Psoas muscle (tissue), 8 donors: Measurements from ENCODE around the gene PACRG. TPM values are rescaled to one million over a fixed set of nuclear protein-coding genes. Genes with fewer than 3 reads are reported as not detected.
"Not testable (repeated sequence)": the region's sequence is repeated elsewhere in the genome, so short reads cannot be mapped to it uniquely, and the experiment has no call there.

ENCODE experiments used
- ATAC-seq, 4 donors: fragments of 200-7000 bp; cut with Tn5 transposase; one replicate each; pipeline ENCODE4 v1.9.1; 2020; ENCODE audit warnings: moderate library complexity in 3 of 4, mild to moderate bottlenecking in 2 of 4
- DNase-seq, 2 donors: peaks; one replicate each; pipeline ENCODE4 v3.0.0-alpha.2; 2020
- H3K27ac ChIP-seq: fragments of 200-600 bp; one replicate; pipeline ENCODE4 v1.8.0; 2022
- H3K27me3 ChIP-seq, 3 donors: fragments of 200-600 bp in 1 of 3; one replicate each; pipeline versions ENCODE4 v1.6.1 to v1.8.0; 2013 to 2022; ENCODE audit warnings: low read length in 2 of 3, mild to moderate bottlenecking in 2 of 3, moderate library complexity in 1 of 3; ENCODE audit not compliant: insufficient read depth in 3 of 3
- H3K36me3 ChIP-seq, 2 donors: fragments of 200-600 bp in 1 of 2; one replicate each; pipeline versions ENCODE4 v1.6.1 to v1.8.0; 2013 to 2022; ENCODE audit warnings: low read depth in 1 of 2, mild to moderate bottlenecking in 1 of 2, moderate library complexity in 1 of 2; ENCODE audit not compliant: insufficient read depth in 1 of 2
- H3K4me1 ChIP-seq: fragments of 200-600 bp; one replicate; pipeline ENCODE4 v1.8.0; 2022
- H3K4me3 ChIP-seq: fragments of 200-600 bp; one replicate; pipeline ENCODE4 v1.8.0; 2022; ENCODE audit warnings: mild to moderate bottlenecking
- H3K9me3 ChIP-seq: fragments of 200-600 bp; one replicate; pipeline ENCODE4 v1.8.0; 2022
- WGBS, 3 donors: extraction: QIAGEN DNeasy Blood & Tissue Kit; methylation state at CpG; one replicate each; pipeline versions ENCODE4 v1.1.6 to v1.1.7; 2013; 5-methylcytosine and 5-hydroxymethylcytosine counted together
- intact Hi-C, 2 donors: fragments of 100-400 bp; cut with DNase I; formaldehyde crosslinking; loops; one replicate each; pipeline versions ENCODE4 v1.11.0 to v1.14.2; 2022
- polyA plus RNA-seq, 3 donors: library from polyadenylated mRNA; stranded (reverse); fragments of 200-250 nt; gene quantifications; one replicate each; pipeline ENCODE4 v1.2.3, GENCODE V29; 2013
- total RNA-seq, 4 donors: library from RNA; stranded (reverse); fragmentation: NEBNext Ultra II Directional in 2 of 4; extraction: Animal tissue kit (Norgen Biotek cat#: 25700) in 2 of 4; gene quantifications; one replicate each; pipeline versions ENCODE4 v1.2.1 to v1.2.4, GENCODE V29; 2021 to 2023
- TF ChIP-seq, protein P1 (sequence below): fragments of 200-600 bp; IDR thresholded peaks from one replicate; pipeline ENCODE4 v1.8.0; 2022; ENCODE audit warnings: antibody characterized with exemption
- donor health status: healthy with polysubstance abuse.
- donor health status: DM: no; HTN: no; CAD: no; lungs with moderate emphysema.
- donor health status: Bipolar disorder and iron deficiency.
- donor health status: healthy.
- donor health status: DM: yes; HTN: yes; CAD: no.
- donor health status: DM: no; HTN: no; CAD: no.
- donor health status: DM: no; HTN: no; CAD: no.
- donor health status: DM: yes; HTN: yes; CAD: no.

Gene PACRG
- total and polyA plus RNA-seq, 7 donors: 0.17 to 3.1 (median 1.8) TPM

DNA sequence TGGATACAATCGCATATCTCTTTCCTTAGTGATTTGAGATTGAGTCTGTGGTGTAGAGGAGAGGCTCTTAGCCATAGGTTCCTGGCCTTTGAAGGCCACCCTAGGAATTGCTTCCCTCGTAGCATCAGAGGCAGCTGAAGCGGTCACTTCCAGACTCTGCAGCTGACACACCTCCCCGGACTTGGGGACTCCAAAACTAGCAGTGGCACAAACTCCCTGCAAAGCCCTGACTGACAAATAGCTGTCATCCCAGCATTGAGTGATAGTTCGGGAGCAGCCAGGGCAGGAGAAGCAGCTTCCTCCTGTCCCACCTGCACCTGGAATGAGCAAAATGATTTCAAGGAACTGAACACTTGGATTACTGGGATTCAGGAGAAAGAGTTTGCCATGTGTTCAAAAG lies 586.2 kb downstream of the PACRG start:
- TF ChIP-seq, protein P1, sequence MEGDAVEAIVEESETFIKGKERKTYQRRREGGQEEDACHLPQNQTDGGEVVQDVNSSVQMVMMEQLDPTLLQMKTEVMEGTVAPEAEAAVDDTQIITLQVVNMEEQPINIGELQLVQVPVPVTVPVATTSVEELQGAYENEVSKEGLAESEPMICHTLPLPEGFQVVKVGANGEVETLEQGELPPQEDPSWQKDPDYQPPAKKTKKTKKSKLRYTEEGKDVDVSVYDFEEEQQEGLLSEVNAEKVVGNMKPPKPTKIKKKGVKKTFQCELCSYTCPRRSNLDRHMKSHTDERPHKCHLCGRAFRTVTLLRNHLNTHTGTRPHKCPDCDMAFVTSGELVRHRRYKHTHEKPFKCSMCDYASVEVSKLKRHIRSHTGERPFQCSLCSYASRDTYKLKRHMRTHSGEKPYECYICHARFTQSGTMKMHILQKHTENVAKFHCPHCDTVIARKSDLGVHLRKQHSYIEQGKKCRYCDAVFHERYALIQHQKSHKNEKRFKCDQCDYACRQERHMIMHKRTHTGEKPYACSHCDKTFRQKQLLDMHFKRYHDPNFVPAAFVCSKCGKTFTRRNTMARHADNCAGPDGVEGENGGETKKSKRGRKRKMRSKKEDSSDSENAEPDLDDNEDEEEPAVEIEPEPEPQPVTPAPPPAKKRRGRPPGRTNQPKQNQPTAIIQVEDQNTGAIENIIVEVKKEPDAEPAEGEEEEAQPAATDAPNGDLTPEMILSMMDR: no peak
- Histone ChIP-seq H3K27me3 (no peaks in the 10 kb centered on the region), H3K9me3 (no peaks in the 10 kb centered on the region), H3K36me3 (no peaks in the 10 kb centered on the region), H3K4me1 (peaks cover 11% of the 10 kb centered on the region), H3K27ac (no peak overlapping the region), H3K4me3 (no peak overlapping the region)
- intact Hi-C loops: no loop called here
- no peak for DNase-seq
- ATAC-seq: peak in 1 of 4 donors; percentile 67
- WGBS, 3 donors: 88 to 95% (median 94%) methylated on average over 5 of the region's 5 CpGs

DNA sequence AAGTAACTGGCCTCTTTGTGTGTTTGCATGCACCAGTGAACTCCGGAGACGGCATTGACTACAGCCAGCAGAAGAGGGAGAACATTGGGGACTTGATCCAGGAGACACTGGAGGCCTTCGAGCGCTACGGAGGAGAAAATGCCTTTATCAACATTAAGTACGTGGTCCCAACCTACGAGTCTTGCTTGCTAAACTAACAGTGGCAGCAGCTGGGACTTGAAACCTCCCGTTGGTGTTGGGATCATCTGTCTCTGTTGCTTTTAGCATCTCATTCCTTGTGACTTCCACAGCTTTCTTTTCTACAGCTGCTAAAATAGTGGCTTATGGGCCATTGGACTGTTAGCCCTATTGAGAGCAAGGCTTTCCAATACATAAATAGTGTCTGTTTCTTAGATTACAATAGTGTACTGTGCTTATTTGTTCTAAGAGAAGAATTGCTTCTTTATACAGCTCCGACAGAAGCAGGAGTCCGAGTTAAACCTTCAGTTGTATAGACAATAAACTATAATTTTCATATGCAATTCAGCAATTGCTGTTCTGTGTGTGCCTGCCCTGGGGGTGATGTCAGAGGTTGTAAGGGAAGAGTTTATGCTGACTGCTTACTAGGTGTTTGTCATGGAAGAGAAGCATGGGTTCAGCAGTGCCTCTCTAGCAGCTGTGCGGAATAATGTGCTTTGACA lies 587.2 kb downstream of the PACRG start:
- H3K4me3 ChIP-seq: no peak overlapping the region
- TF ChIP-seq, protein P1: no peak
- intact Hi-C loops: no loop called here
- ATAC-seq (peak in 1 of 4 donors; percentile 36), DNase-seq (no peak)
- H3K4me1 ChIP-seq: peaks cover 16% of the 10 kb centered on the region
- H3K36me3 ChIP-seq: no peaks in the 10 kb centered on the region
- no peaks in the 10 kb centered on the region for H3K27me3 ChIP-seq
- no peak overlapping the region for H3K27ac ChIP-seq
- WGBS, 3 donors: 71 to 83% (median 72%) methylated on average over 11 of the region's 11 CpGs
- no peaks in the 10 kb centered on the region for H3K9me3 ChIP-seq

DNA sequence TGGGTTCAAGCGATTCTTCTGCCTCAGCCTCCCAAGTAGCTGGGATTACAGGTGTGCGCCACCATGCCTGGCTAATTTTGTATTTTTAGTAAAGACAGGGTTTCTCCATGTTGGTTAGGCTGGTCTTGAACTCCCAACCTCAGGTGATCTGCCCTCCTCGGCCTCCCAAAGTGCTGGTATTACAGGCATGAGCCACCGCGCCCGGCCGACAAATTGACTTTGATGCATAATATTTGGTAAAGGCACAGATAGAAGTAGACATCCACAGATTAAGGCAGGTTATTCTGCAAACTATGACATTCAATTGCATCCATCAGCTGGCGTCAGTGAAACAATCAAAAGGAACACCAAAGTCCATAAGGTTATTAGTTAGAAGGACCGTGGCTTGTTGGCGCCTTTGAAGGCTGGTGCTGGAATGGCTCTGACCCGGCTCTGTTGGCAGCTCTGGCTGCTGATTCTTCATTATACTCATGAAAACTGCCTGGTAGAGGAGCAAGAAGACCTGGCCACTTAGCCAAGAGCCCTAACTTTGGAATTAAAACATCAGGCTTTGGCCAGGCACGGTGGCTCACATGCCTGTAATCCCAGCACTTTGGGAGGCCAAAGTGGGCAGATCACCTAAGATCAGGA lies 589.2 kb downstream of the PACRG start:
- H3K27me3 ChIP-seq, H3K9me3 ChIP-seq, intact Hi-C loops, ATAC-seq, H3K27ac ChIP-seq, H3K4me3 ChIP-seq, DNase-seq, H3K36me3 ChIP-seq: not testable (repeated sequence)
- WGBS, 3 donors: 87 to 90% (median 88%) methylated on average over 12 of the region's 12 CpGs
- peaks cover 29% of the 10 kb centered on the region for H3K4me1 ChIP-seq

DNA sequence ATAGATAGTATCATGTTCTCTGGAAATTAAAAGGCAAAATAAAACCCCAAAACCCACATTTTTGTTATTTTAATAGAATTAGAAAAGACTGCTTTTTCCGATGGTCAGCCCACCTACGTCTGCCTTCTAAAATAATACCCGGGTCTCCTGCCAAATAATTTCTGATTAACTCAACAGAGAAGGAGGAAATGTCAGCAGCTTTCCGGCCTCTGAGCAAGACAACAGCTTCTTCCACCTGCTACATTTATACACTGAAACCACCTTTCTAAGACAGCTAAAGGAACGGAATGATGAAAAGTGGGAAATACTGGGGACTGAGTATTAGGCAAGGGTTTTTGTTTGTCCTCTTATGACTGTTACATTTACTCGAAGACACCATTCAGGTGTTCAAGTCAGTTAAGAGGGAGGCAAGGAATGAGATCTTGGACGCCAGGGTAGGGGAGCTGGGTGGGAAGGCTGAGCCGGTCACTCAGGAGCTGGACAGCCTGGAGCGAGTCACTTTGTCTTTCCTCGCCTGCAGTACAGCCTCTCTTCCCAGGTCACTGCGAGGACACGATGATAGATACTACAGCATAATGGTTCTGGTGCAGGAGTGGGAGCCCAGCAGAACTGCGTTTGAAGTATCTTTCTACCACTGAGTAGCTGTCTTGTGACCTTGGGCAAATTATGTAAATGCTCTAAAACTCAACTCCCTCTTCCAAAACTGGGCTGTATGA lies 590.5 kb downstream of the PACRG start:
- Histone ChIP-seq H3K36me3 (no peaks in the 10 kb centered on the region), H3K9me3 (no peaks in the 10 kb centered on the region), H3K27ac (no peak overlapping the region), H3K4me1 (peaks cover 29% of the 10 kb centered on the region), H3K4me3 (no peak overlapping the region), H3K27me3 (no peaks in the 10 kb centered on the region)
- intact Hi-C loops: no loop called here
- ATAC-seq (no peak), DNase-seq (no peak)
- TF ChIP-seq, protein P1: no peak
- WGBS, 3 donors: 63 to 72% (median 68%) methylated on average over 13 of the region's 13 CpGs
